Right cardiac atrium (tissue), 5 donors: ENCODE data around the gene PAK2. TPM values are rescaled to one million over a fixed set of nuclear protein-coding genes. Genes with fewer than 3 reads are reported as not detected.

Experiments used
- ATAC-seq, 2 donors: fragments of 200-7000 bp; cut with Tn5 transposase; one replicate each; pipeline versions ENCODE4 v1.8.0 to v1.9.1; 2020; ENCODE audit warnings: moderate library complexity in 2 of 2, mild to moderate bottlenecking in 1 of 2
- DNase-seq, 3 donors: peaks; one replicate each; pipeline ENCODE4 v3.0.0-alpha.2; 2020
- H3K27ac ChIP-seq: one replicate; pipeline ENCODE4 v1.5.1; 2013; ENCODE audit warnings: mild to moderate bottlenecking, low read length, control low read depth, moderate library complexity
- H3K27me3 ChIP-seq: one replicate; pipeline ENCODE4 v1.6.1; 2013; ENCODE audit not compliant: control insufficient read depth, insufficient read depth
- H3K4me1 ChIP-seq: one replicate; pipeline ENCODE4 v1.6.1; 2013; ENCODE audit warnings: low read length; ENCODE audit not compliant: control insufficient read depth, insufficient read depth
- H3K4me3 ChIP-seq: one replicate; pipeline ENCODE4 v1.5.1; 2013; ENCODE audit warnings: low read length, control low read depth
- H3K9me3 ChIP-seq: one replicate; pipeline ENCODE4 v1.6.1; 2013; ENCODE audit warnings: low read length; ENCODE audit not compliant: control insufficient read depth
- WGBS: extraction: QIAGEN DNeasy Blood & Tissue Kit; methylation state at CpG from one replicate; pipeline ENCODE4 v1.1.7; 2013; 5-methylcytosine and 5-hydroxymethylcytosine counted together
- intact Hi-C, 4 donors: fragments of 100-400 bp; cut with DNase I; formaldehyde crosslinking; loops; one replicate each; pipeline versions ENCODE4 v1.11.0 to v1.14.0; 2022 to 2023
- polyA plus RNA-seq: library from polyadenylated mRNA; stranded (reverse); fragments of 200-250 nt; gene quantifications from one replicate; pipeline ENCODE4 v1.2.3, GENCODE V29; 2013
- total RNA-seq, 4 donors: library from RNA; stranded (reverse); fragmentation: NEBNext Ultra II Directional; extraction: Animal tissue kit (Norgen Biotek cat#: 25700); gene quantifications; one replicate each; pipeline ENCODE4 v1.2.1, GENCODE V29; 2021
- donor health status: healthy with polysubstance abuse.
- donor health status: DM: no; HTN: yes; CAD: no.
- donor health status: DM: no; HTN: no; CAD: no.
- donor health status: DM: no; HTN: yes; CAD: no; lungs with severe emphysema.
- donor health status: DM: yes; HTN: yes; CAD: no.

The PAK2 gene
- total and polyA plus RNA-seq, 5 donors: 21.8 to 84.2 (median 48.0) TPM

DNA sequence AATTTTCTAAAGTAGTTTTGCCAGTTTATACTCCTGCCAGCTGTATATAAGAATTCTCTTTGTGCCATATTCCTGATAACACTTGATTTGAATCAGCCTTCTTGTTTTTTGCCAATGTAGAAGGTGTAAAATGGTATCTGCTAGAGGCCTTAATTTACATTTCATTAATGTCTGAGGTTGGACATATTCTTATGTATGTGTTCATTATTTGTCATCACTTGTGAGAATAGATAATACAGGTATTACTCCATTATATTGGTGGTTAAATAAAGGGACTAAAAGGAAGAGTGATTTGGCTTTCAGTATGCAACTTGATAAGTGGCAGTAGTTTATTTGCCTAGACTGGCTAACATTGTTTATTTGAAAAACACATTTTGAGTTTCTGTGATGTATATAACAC is 25.8 kb downstream of the PAK2 start:
- no peak for DNase-seq
- intact Hi-C loops: no loop called here
- no peaks in the 10 kb centered on the region for H3K4me1 ChIP-seq
- no peak for ATAC-seq
- H3K4me3 ChIP-seq: no peak overlapping the region
- no peaks in the 10 kb centered on the region for H3K9me3 ChIP-seq
- H3K27ac ChIP-seq: no peak overlapping the region
- H3K27me3 ChIP-seq: no peaks in the 10 kb centered on the region

- H3K9me3 ChIP-seq: no peaks in the 10 kb centered on the region
- WGBS: 94% methylated on average over 1 of the region's 1 CpG
- intact Hi-C loops: no loop called here
Measured at GRCh38 chr3:196771067-196771466, 31.4 kb downstream of the PAK2 start.

GRCh38 chr3:196772102-196772501 is 32.4 kb downstream of the PAK2 start:
- 92% methylated on average over 4 of the region's 4 CpGs for WGBS
- Histone ChIP-seq H3K9me3 (no peaks in the 10 kb centered on the region), H3K4me1 (peaks cover 7% of the 10 kb centered on the region), H3K4me3 (no peak overlapping the region), H3K27me3 (no peaks in the 10 kb centered on the region), H3K27ac (no peak overlapping the region)
- intact Hi-C loops: no loop called here
- DNase-seq (no peak), ATAC-seq (no peak)

More at GRCh38 chr3:196771067-196771466, 31.4 kb downstream of the PAK2 start:
- Histone ChIP-seq H3K4me1 (peaks cover 7% of the 10 kb centered on the region), H3K4me3 (no peak overlapping the region), H3K27me3 (no peaks in the 10 kb centered on the region), H3K27ac (no peak overlapping the region)
- ATAC-seq (no peak), DNase-seq (no peak)

DNA sequence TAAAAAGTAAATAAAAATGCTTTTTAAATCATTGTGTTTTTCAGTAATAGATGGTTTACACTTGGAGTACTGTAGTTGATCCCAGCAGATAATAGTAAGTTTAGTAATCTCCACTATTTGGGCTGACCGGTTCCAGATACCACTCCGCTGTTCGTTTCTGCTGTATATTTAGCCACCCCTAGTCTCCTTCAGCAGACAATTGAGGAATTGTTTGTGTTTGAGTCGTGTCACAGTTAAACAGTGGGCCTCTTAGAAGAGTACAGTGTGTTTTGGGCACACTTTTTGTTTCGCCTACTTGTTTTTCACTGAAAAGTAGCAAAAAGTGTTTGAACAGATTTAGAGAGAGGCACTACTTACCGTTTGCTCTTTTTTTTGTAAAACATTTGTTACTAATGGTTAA is 33.2 kb downstream of the PAK2 start:
- Histone ChIP-seq H3K9me3 (no peaks in the 10 kb centered on the region), H3K27me3 (no peaks in the 10 kb centered on the region), H3K4me1 (peaks cover 7% of the 10 kb centered on the region), H3K4me3 (no peak overlapping the region), H3K27ac (no peak overlapping the region)
- no peak for ATAC-seq
- DNase-seq: no peak
- 74% methylated on average over 6 of the region's 6 CpGs for WGBS
- intact Hi-C loops: no loop called here

DNA sequence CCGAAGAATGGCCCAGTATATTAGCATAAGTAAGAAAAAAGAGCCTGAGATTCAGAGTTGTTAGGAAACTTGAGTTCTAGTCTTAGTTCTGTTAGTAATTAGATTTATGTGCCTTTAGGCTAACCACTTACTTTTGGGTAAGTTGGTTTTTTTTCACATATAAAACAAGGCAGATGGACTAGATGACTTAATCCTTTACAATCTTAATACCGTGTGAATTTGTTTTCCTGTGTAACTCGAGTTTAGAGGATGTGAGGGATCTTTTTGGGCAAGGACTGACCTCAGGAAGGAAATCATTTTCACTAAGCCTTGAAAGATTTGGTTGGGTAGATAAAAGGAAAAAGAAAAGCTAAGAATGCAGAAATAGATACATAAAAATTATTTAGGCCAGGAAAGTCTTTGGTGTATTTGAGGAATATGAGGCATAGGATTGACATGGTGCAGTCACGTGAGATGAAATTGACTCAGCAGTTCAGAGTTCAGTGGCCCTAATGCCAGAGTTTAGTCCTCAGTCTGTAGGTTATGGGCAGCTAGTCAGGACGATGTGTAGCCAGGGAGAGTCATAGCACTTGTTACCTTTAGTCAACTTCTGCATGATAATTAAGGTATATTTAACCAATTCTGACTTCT is 34.6 kb downstream of the PAK2 start:
- peak in 1 of 2 donors; percentile 54 for ATAC-seq
- H3K4me3 ChIP-seq: no peak overlapping the region
- H3K27me3 ChIP-seq: no peaks in the 10 kb centered on the region
- WGBS: 57% methylated on average over 5 of the region's 5 CpGs
- DNase-seq: no peak
- no peak overlapping the region for H3K27ac ChIP-seq
- H3K9me3 ChIP-seq: no peaks in the 10 kb centered on the region
- peaks cover 7% of the 10 kb centered on the region for H3K4me1 ChIP-seq
- intact Hi-C loops: no loop called here

DNA sequence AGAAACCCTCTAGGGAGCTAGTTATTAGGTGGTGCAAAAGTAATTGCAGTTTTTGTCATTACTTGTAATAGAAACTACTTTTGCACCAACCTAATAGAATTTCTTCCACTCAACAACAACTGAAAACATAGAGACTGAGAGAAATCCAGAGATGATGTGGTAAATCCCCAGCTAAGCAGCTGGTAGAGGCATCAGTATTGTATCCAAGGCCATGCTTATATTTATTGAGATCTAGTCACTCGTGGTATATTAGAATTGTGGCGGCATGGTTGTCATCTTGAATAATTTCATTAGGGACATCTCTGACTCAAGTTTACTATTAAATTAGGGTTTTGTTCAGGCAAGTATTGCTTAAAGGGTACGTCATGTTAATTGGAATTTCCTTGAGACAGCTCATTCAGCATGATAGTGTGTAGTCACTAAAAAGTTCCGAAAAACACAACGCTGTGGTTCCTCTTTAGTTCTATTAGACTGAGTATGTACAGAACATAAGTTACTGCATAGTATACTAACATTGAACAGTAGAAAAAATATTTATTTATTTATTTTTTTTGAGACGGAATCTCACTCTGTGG is 35.3 kb downstream of the PAK2 start:
- ATAC-seq (no peak), DNase-seq (no peak)
- intact Hi-C loops: no loop called here
- no peaks in the 10 kb centered on the region for H3K27me3 ChIP-seq
- peaks cover 7% of the 10 kb centered on the region for H3K4me1 ChIP-seq
- H3K9me3 ChIP-seq: no peaks in the 10 kb centered on the region
- 92% methylated on average over 6 of the region's 6 CpGs for WGBS
- H3K4me3 ChIP-seq: no peak overlapping the region
- no peak overlapping the region for H3K27ac ChIP-seq

GRCh38 chr3:196775938-196776337 is 36.3 kb downstream of the PAK2 start:
- ATAC-seq: no peak
- no peak for DNase-seq
- Histone ChIP-seq H3K27me3 (no peaks in the 10 kb centered on the region), H3K4me3 (no peak overlapping the region), H3K4me1 (peaks cover 7% of the 10 kb centered on the region), H3K9me3 (no peaks in the 10 kb centered on the region), H3K27ac (no peak overlapping the region)
- intact Hi-C loops: no loop called here
- WGBS: 85% methylated on average over 9 of the region's 9 CpGs

DNA sequence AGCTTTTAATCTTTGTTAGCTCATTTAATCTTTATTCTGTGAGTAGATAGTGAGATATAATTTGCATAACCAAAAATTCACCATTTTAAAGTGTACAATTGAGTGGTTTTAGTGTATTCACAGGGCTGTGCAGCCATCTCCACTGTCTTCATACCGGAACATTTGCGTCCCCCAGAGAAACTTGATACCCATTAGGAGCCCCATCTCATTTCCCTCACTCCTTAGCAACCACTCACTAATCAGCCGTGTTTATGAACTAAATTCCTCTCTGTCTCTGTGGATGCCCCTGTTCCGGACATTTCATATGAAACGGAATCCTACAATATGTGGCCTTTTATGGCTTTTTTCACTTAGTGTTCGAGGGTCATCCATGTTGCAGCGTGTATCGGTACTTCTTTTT is 38.2 kb downstream of the PAK2 start:
- Histone ChIP-seq H3K9me3 (no peaks in the 10 kb centered on the region), H3K27me3 (no peaks in the 10 kb centered on the region), H3K4me1 (peaks cover 7% of the 10 kb centered on the region), H3K27ac (no peak overlapping the region), H3K4me3 (no peak overlapping the region)
- ATAC-seq: no peak
- intact Hi-C loops: no loop called here
- no peak for DNase-seq
- 82% methylated on average over 8 of the region's 8 CpGs for WGBS

DNA sequence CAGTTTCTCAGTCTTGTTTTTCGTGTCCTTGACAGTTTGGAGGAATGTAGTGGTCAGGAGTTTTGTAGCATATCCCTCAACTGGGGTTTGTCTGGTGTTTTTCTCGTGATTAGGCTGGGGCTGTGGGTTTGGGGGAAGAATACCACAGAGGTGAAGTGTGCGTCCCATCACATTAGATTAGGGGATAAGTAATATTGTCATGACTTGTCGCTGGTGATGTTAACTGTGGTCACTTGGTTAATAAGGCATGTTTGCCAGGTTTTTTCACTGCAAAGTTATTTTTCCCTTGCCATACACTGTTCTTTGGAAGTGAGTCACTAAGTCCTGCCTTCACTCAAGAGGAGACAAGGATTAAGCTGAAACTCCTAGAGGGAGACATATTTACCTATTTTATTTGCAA is 39.1 kb downstream of the PAK2 start:
- WGBS: 88% methylated on average over 4 of the region's 4 CpGs
- H3K27me3 ChIP-seq: no peaks in the 10 kb centered on the region
- intact Hi-C loops: no loop called here
- peaks cover 5% of the 10 kb centered on the region for H3K4me1 ChIP-seq
- DNase-seq: no peak
- H3K9me3 ChIP-seq: no peaks in the 10 kb centered on the region
- no peak for ATAC-seq
- H3K4me3 ChIP-seq: no peak overlapping the region
- H3K27ac ChIP-seq: no peak overlapping the region

DNA sequence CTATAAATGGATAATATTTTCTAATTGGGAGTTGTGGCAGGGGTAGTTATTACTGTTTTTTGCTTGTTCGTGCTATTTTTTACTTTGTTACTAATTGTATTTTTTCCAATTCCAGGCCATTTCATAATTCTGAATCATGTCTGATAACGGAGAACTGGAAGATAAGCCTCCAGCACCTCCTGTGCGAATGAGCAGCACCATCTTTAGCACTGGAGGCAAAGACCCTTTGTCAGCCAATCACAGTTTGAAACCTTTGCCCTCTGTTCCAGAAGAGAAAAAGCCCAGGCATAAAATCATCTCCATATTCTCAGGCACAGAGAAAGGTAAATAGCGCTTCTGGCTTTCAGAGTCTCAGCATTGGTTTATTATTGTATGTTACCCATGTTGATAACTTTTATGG is 42.9 kb downstream of the PAK2 start:
- Histone ChIP-seq H3K9me3 (no peaks in the 10 kb centered on the region), H3K27me3 (no peaks in the 10 kb centered on the region), H3K4me1 (peaks cover 3% of the 10 kb centered on the region), H3K27ac (no peak overlapping the region), H3K4me3 (no peak overlapping the region)
- ATAC-seq: no peak
- 79% methylated on average over 4 of the region's 4 CpGs for WGBS
- intact Hi-C loops: no loop called here
- no peak for DNase-seq

DNA sequence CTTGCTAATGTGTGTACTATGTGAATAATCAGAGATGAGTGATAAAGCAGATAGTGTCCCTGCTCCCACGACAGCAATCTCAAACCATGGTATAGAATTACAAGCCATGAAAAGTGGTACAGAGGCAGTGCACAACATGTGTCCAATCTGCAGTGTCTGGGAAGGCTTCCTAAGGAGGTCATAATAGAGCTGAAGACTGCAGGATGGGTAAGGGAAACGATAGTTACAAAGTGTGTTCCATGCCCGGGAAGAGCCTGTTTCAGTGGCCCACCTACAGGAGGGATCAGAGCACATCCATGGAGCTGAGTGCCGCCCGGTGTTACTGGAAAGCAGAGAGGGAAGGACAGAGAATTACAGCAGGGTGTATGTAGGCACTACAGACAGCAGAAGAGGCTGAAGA is 48.9 kb downstream of the PAK2 start:
- intact Hi-C loops: no loop called here
- ATAC-seq (no peak), DNase-seq (no peak)
- no peaks in the 10 kb centered on the region for H3K27me3 ChIP-seq
- H3K4me1 ChIP-seq: peaks cover 6% of the 10 kb centered on the region
- no peak overlapping the region for H3K27ac ChIP-seq
- no peak overlapping the region for H3K4me3 ChIP-seq
- WGBS: 59% methylated on average over 5 of the region's 5 CpGs
- no peaks in the 10 kb centered on the region for H3K9me3 ChIP-seq

DNA sequence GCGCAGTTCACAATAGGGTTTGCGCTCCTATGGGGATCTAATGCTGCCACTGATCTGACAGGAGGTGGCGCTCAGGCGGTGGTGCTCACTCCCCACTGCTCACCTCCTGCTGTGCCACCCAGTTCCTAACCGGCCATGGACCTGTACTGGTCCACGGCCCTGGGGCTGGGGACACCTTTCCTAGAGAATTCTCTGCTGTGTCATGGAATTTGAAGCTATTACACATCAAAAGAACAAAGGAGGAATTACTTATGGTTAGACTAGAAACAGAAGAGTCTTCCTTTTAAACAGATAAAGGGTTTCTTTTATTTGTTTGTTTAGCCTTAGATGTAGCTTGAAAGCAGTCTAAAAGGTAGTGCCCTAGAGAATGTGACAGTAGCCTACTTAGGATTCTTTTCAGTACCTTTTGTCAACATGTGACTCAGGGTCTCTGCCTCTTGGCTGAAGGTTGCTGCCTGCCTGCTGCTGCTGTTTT is 50.3 kb downstream of the PAK2 start:
- DNase-seq (no peak), ATAC-seq (peak in 1 of 2 donors; percentile 27)
- intact Hi-C loops: no loop called here
- no peak overlapping the region for H3K27ac ChIP-seq
- 98% methylated on average over 6 of the region's 6 CpGs for WGBS
- H3K27me3 ChIP-seq: no peaks in the 10 kb centered on the region
- H3K9me3 ChIP-seq: no peaks in the 10 kb centered on the region
- H3K4me1 ChIP-seq: peaks cover 6% of the 10 kb centered on the region
- no peak overlapping the region for H3K4me3 ChIP-seq
